Activated T-helper 1 cell treated with Interleukin-2 at 50 U/mL for 16 hours (primary cell): ENCODE measurements around the gene ALG1.
"Not testable (repeated sequence)": the region's sequence is repeated elsewhere in the genome, so short reads cannot be mapped to it uniquely, and the experiment has no call there.

Experiments used
- DNase-seq: peaks from one replicate; pipeline ENCODE4 v3.0.0-alpha.2; 2020; ENCODE audit warnings: low read depth

ALG1 gene

DNA sequence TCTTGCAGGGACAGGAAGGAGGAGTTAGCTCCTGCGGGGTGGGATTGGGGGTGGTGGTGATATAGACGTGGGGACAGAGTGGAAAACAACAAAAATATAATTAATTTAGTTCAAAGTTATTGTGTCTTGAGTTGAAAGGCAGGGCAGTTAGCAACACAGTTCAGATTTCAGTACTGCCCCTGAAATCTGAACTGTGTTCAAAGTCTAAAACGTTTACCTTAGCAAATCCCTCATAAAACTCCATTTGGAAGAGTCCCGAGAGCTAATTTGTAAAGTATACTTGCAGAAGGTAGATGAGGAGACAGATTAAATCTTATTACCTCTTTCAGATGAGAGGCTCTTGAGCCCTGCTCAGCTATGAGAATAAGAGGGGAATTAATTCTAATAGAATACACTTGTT lies 27.5 kb downstream of the ALG1 start:
- DNase-seq: not testable (repeated sequence)

DNA sequence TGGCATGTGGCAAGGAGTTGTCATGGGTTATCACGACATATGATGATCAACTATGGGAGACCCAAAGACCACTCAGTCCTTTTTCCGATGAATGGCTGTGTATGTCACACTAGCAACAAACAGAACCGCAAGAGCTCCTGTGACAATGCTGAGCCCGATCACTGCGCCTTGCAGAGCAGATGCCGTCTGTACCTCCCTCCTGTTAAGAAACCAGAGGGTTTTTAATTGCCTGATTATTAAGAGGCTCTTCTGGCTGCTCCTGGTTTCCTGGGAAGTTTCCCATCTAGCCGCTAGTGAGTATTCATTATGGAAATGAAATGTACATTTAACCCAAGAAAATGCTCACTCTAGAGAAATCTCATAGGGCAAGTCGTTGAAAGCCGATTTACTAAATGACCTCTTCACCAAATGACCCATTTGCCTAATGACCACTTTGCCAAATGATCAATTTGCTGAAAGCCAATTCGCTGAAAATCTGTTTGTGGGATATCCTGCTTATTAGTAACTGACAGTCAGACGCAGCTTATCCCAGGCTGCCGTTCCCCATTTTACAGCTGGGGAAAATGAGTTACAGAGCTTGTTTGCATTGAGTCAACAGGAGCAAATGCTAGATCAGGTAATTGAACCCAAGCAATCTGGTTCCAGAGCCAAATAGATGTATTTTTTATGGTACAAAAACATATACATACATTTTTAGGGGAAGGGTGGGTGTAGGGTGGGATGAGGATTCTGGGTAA lies 31.8 kb downstream of the ALG1 start:
- DNase-seq: not testable (repeated sequence)

DNA sequence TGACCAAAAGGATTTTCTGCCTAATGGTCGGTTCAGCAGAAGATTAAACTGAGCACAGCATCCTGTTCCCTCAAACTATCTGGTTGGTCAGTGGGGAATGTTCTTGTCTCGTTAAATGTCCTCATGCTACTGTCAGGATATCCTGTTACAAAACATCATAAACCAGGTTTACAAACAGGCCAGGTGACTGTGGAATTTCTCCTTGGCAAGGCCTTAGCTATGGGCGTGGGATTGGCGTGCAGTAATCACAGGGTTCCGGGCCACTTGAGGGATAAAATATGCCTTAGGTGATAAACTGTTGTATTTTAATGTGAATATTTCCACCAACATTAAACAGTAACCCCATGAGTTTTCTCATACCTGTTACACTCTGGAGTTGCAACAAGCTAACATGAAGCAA lies 33.4 kb downstream of the ALG1 start:
- not testable (repeated sequence) for DNase-seq

DNA sequence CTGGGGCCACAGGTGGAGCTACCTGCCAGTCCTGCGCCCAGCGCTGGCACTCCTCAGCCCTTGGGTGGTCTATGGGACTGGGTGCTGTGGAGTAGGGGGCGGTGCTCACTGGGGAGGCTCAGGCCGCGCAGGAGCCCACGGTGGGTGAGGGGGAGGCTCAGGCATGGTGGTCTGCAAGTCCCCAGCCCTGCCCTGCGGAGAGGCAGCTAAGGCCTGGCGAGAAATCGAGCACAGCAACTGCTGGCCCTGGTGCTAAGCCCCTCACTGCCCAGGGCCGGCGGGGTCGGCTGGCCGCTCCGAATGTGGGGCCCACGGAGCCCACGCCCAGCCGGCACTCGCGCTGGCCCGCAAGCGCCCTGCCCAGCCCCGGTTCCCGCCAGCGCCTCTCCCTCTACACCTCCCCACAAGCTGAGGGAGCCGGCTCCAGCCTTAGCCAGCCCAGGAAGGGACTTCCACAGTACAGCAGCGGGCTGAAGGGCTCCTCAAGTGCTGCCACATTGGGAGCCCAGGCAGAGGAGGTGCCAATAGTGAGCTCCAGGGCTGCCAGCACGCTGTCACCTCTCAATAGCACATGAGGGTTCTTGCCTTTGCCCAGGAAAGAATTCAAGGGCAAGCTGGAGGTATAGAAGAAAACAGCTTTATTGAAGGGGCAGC lies 37.0 kb downstream of the ALG1 start:
- no peak for DNase-seq

DNA sequence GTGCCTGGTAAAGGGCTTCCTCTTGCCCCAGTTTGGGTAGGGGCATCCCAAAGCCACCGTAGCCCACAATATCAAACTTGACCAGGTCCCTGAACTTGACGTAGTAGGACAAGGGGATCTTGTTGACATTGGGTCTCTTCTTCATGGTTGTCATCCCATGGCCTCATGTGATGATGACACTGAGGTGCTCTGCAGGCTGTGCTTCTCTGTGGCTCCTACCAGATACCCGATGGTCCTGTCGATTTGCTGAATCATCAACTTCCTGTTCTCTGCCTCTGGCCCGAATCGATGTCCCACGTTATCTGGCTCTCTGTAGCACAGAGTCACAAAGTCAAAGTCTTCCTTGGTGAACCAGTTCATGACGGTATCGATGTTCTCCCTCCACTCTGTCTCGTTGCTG lies 39.3 kb downstream of the ALG1 start:
- DNase-seq: not testable (repeated sequence)

DNA sequence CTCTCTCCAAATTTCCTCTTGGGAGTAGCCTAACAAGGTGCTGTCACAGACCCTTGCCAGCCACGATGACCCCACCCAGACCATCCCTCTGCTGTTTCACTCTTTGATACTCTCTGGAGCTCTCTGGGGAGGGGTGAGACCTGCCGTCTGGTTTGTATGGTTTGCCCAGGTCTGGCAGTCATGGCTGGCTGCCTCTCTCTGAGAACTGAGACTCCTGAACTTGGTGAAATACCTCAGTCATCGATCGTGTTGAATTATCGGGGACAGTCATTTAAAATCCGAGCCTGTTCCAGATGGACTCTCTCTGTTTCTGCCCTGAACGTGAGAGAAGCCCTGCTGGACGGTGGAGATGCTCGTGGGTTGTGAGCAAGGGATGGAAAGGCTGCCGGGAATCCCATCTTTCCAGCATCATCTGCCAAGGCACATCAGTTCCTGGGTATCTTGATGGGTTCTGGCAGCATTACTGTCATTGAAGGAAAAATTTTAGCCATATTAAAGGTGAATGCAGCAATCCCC lies 45.2 kb downstream of the ALG1 start:
- DNase-seq: not testable (repeated sequence)

DNA sequence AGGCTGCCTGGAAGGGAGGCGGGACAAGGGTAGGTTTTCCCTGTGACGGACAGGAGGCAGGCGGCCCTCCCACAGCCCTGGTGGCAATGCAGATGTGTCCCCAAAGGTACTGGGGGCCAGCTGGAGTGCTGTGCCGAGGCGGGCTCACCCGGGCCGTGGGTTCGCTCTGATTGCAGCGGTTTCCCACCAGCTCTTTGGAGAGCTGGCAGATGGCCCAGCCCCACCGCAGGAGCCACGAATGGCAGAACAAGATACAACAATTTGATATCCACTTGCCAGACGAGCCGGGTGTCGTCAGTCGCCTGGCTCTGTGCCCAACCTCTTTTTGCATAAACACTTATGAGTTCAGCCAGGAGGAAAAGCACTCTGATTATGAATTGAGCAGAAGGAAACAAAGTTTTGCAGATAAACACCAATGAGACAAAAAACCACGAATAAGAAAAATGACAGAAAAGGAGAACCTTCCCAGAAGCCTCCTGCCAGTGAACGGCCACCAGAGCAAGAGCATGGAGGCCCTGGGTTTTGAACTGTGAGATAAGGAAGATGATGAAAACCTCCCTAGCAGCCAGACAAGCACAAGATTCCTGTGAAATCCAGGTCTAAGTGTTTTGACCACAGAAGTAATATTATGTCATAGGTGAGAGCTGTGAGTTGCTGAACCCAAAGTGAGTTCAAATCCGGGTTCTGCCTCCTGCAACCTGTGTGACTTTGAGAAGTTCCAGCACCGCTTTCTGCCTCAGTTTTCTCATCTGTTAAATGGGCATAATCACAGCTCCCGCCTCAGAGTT lies 45.9 kb downstream of the ALG1 start:
- peak; percentile 35 for DNase-seq

DNA sequence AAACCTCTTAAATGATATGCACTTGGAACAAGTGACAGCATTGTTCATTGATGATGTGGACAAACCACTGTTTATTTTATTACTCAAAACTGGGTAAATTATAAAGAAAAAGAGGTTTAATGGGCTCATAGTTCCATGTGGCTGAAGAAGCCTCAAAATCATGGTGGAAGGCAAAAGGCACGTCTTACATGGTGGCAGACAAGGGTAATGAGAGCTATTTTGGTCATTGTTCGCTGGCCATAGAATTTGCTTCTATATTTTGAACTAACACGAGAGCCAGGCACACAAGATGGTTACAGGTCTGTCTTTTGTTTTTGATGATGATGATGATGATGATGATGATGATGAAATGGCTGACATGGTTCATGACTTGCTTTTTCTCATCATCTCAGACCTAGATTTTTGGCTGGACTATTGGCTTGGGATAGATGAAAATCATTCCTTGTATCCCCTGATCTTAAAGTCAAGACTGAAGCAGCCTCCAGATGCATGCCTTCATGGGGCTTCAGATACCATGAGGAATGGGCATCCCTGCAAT lies 59.9 kb downstream of the ALG1 start:
- not testable (repeated sequence) for DNase-seq

DNA sequence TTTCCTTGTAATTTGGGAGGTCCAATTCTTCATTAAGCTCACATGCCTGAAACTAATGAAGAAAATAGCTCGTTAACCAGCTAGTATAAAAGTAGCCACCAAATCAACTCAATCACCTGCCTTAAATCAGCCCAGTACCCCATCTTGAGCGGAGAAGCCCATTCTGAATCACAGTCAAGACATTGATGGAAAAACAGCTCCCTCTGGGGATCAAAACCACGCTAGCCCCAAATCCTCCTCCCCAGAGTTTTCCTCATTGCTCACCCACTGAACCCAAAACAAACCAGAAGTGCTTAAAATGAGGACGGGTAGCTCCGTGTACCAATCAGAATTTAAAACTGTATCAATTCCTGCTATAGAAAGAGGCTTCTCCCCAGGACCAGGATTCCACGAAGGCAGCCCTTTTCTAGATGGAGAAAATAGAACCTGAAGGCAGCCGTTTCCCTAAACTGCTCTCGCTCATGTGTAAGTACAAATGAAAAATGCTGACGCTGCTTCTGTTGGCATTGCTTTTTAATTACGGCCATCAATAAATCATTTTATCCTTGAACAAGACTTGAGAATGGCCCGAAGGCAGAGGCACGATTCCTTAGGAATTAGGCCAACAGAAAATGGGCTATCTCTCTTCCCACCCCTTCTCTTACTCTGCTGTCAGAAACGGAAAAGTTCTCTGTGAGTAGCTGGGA lies 61.4 kb downstream of the ALG1 start:
- not testable (repeated sequence) for DNase-seq

DNA sequence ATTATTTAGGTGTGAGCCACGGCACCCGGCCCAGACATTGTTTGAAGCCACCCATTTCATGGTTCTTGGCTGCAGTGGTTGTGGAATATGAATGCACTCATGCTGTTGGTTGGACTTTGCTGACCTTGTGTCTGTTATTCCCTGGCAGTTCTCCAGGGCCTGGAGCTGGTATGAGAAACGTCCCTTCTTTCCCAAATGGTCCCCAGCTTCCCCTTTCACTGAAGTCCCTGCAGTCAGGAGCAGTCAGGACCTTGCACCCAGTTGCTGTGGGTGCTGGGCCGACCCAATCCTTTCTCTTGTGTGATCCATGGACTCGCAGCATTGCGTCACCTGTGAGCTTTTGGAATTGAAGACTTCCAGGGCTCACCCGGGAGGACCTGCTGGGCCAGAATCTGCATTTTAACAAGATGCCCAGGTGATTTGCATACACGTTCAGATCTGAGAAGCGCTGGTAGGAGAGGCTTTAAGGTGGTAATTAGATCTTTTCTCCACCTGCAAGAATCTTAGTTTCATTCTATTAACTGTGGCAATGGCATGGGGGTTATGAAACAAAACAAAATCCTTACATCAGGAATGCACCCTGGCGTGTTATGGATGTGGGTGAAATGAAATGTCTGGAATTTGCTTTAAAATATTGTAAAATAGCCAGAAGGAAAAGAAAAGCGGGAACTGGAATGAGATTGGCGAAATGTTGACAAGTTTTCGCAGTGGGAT lies 63.3 kb downstream of the ALG1 start:
- DNase-seq: not testable (repeated sequence)
